ENCODE results near the gene IKBKG.

DNA sequence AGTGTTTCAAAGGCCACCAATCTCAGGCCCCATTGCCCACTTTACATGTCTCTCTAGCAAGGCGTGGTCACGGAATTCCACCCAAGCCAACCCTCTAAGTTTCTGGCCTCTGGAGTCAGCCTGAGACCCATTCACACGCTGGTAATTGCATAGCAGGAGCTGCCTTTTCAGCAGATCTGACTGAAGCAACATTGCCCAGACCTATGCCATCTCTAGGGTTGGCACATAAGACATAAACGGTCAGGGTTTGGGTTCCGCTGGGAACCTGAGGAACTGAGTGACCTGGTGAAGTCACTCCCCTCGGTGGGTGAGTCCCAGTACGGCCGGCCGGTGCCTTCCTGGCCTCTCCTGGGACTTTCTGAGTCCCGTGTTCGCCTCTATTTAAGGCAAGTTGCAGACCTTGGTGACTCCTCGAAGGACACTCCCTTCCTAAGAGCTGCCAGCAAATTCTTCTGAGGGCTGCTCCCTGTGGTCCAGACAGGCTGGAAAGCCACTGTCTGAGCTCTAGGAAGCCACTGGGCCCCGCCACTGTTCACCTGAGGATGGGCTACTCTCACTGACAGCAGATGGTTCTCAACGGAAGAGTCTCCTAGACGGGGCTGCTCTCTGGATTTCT, 53.4 kb downstream of the IKBKG start:
- TF ChIP-seq, protein P1, sequence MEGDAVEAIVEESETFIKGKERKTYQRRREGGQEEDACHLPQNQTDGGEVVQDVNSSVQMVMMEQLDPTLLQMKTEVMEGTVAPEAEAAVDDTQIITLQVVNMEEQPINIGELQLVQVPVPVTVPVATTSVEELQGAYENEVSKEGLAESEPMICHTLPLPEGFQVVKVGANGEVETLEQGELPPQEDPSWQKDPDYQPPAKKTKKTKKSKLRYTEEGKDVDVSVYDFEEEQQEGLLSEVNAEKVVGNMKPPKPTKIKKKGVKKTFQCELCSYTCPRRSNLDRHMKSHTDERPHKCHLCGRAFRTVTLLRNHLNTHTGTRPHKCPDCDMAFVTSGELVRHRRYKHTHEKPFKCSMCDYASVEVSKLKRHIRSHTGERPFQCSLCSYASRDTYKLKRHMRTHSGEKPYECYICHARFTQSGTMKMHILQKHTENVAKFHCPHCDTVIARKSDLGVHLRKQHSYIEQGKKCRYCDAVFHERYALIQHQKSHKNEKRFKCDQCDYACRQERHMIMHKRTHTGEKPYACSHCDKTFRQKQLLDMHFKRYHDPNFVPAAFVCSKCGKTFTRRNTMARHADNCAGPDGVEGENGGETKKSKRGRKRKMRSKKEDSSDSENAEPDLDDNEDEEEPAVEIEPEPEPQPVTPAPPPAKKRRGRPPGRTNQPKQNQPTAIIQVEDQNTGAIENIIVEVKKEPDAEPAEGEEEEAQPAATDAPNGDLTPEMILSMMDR (IDR thresholded peaks at IDR 0.05; ENCODE audit: low read depth, low read length), result no peak
- TF ChIP-seq POLR2A (IDR thresholded peaks at IDR 0.05; ENCODE audit: extremely low read depth, insufficient read length), result no peak
